ENCODE data around the gene LAPTM5. TPM values are rescaled to one million over a fixed set of nuclear protein-coding genes. Genes with fewer than 3 reads are reported as not detected.

Gene LAPTM5
- total and polyA plus RNA-seq, 8 donors: 3.7 to 80.5 (median 10.9) TPM

DNA sequence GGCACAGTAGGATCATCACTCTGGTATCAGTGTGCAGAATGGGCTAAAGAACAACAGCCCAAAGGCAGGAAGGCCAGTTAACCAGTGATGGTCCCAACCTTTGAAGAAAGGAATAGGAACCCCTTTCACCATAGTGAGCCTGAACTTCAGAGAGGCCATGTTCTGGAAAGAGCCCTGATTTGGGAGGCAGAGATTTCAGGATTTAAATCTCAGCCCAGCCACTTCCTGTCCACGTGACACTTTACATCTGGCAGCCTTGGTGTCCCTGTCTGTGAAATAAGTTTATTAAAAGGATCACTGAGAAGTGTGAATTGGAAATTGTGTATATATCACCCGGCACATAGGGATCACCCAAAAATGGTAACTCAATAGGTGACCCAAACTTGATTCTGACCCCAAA is 47.2 kb downstream of the LAPTM5 start:
- H3K9me3 ChIP-seq: no peaks in the 10 kb centered on the region
- WGBS, 2 donors: 43 to 67% methylated on average over 2 of the region's 2 CpGs
- H3K36me3 ChIP-seq: no peaks in the 10 kb centered on the region
- intact Hi-C loops (cut with DNase I): loop anchor here in 1 of 3 donors (5.0 kb wide), 1 partner anchor 1473 kb away; the partner anchor contains the start of gene PTPRU
- no peaks in the 10 kb centered on the region for H3K27me3 ChIP-seq
- no peak for DNase-seq
- no peak for ATAC-seq
- no peak overlapping the region for H3K4me3 ChIP-seq
- H3K27ac ChIP-seq: no peak overlapping the region
- FAIRE-seq: no peak
- TF ChIP-seq, protein P1, sequence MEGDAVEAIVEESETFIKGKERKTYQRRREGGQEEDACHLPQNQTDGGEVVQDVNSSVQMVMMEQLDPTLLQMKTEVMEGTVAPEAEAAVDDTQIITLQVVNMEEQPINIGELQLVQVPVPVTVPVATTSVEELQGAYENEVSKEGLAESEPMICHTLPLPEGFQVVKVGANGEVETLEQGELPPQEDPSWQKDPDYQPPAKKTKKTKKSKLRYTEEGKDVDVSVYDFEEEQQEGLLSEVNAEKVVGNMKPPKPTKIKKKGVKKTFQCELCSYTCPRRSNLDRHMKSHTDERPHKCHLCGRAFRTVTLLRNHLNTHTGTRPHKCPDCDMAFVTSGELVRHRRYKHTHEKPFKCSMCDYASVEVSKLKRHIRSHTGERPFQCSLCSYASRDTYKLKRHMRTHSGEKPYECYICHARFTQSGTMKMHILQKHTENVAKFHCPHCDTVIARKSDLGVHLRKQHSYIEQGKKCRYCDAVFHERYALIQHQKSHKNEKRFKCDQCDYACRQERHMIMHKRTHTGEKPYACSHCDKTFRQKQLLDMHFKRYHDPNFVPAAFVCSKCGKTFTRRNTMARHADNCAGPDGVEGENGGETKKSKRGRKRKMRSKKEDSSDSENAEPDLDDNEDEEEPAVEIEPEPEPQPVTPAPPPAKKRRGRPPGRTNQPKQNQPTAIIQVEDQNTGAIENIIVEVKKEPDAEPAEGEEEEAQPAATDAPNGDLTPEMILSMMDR (IDR thresholded peaks at IDR 0.05): no peak
- no peaks in the 10 kb centered on the region for H3K4me1 ChIP-seq

DNA sequence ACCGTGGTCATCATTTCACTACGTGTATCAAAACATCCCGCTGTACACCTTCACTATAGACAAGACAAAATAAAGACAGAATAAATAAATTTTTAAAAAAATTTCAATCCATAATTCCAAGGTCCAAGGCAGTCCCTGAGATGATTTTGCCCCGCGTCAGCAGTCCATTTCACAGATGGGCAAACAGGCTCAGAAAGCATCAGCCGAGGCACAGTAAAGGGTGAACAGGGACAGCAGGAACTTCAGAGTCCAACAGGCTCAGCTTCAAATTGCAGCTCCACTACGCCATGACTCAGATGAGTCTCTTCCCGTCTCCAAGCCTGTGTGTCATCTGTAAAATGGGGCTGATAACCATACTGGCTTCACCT is 49.2 kb downstream of the LAPTM5 start:
- Histone ChIP-seq H3K4me3 (no peak overlapping the region), H3K36me3 (no peaks in the 10 kb centered on the region), H3K4me1 (no peaks in the 10 kb centered on the region), H3K27me3 (no peaks in the 10 kb centered on the region), H3K27ac (no peak overlapping the region), H3K9me3 (no peaks in the 10 kb centered on the region)
- intact Hi-C loops (cut with DNase I): loop anchor here in 1 of 3 donors (10.0 kb wide), 1 partner anchor 914 kb away; no protein-coding TSS in a partner anchor
- ATAC-seq (no peak), DNase-seq (no peak), FAIRE-seq (no peak)
- WGBS, 2 donors: 48 to 53% methylated on average over 8 of the region's 8 CpGs
- TF ChIP-seq, protein P1 (IDR thresholded peaks at IDR 0.05): no peak

DNA sequence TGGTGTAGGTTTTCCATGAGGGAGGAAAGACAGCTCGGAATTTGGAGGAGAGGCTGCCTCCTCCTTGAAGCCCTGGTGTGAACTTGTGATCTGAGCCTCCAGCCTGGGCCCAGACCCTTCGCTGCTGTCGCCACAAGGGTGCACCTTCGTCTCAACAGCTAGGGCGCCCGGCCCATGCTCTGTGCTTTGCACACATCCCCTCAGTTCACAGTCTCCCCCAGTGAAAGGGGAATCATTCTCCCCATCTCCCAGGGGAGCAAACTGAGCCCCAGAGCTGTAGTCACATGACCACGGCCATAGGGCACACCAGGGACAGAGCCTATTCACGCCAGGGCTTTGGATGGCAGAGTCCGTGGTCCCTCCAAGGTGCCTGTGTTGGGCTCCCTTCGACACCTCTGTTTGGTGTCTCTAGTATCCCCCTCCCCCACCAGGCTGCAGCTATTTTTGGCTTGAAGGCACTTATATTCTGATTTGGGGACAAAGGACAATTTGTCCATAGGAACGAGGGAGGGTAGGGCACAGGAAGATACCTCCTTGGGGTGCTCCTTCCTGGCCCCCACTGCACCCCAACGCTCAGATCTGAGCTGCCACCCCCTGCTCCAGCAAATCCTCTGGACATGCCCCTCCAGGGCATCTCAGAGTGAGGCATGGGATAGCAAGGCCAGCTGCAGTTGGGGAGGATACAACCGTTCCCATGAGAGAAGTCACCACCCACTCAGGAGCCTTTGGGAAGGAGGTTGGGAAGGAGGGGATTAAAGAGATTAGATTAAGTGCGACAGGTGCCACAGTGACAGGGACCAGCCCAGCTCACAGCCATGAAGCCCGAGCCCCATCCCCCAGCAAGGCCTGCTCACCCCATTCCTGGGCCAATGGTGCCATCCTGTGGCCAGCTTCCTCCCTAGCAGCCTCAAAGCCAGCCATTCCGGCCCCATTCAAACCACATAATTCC is 49.9 kb downstream of the LAPTM5 start:
- TF ChIP-seq, protein P1 (IDR thresholded peaks at IDR 0.05): peak; percentile 50 to 68 (median 64)
- H3K9me3 ChIP-seq: no peaks in the 10 kb centered on the region
- FAIRE-seq (no peak), ATAC-seq (peak; percentile 90 to 99 (median 96)), DNase-seq (peak; percentile 64 to 90 (median 82))
- no peak overlapping the region for H3K27ac ChIP-seq
- intact Hi-C loops (cut with DNase I): loop anchor here in 1 of 3 donors (10.0 kb wide), 1 partner anchor 913 kb away; no protein-coding TSS in a partner anchor
- no peaks in the 10 kb centered on the region for H3K4me1 ChIP-seq
- H3K27me3 ChIP-seq: no peaks in the 10 kb centered on the region
- H3K4me3 ChIP-seq: no peak overlapping the region
- WGBS, 2 donors: 53 to 56% methylated on average over 16 of the region's 16 CpGs
- H3K36me3 ChIP-seq: no peaks in the 10 kb centered on the region

DNA sequence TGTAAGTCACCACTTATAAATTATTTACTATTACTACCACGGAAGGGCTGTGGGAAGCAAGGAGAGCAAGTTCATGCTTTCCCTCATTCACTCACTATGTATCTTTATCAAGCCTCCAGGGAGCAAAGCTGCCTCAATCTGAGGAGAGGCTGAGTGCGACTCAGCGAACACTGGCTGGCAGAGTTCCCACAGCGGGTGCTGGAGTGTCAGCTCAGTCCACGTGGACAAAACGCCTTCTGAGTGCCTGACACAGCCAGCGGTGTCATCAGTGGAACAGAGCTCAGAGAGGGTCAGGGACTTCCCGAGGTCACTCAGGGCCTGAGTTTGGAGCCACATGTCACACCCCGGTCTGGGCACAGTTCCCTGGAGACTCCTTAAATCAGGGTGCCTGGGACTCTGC is 51.0 kb downstream of the LAPTM5 start:
- ATAC-seq: peak in 3 of 4 donors; percentile 27 to 47 (median 38)
- no peaks in the 10 kb centered on the region for H3K9me3 ChIP-seq
- peak in 5 of 6 donors; percentile 41 to 80 (median 70) for DNase-seq

More for the DNA sequence above, 51.0 kb downstream of the LAPTM5 start:
- WGBS, 2 donors: 14 to 18% methylated on average over 9 of the region's 9 CpGs
- TF ChIP-seq, protein P1 (IDR thresholded peaks at IDR 0.05): no peak
- H3K4me3 ChIP-seq: no peak overlapping the region
- no peaks in the 10 kb centered on the region for H3K4me1 ChIP-seq
- H3K27ac ChIP-seq: no peak overlapping the region
- no peak for FAIRE-seq
- H3K36me3 ChIP-seq: no peaks in the 10 kb centered on the region
- H3K27me3 ChIP-seq: no peaks in the 10 kb centered on the region
- intact Hi-C loops (cut with DNase I): loop anchor here in 1 of 3 donors (10.0 kb wide), 1 partner anchor 912 kb away; no protein-coding TSS in a partner anchor
